IMR-90 (cell line): ENCODE data around the gene CALCOCO2. TPM values are rescaled to one million over a fixed set of nuclear protein-coding genes. Genes with fewer than 3 reads are reported as not detected.

ENCODE experiments used
- ATAC-seq: fragments of 200-7000 bp; cut with Tn5 transposase; 2 replicates; pipeline ENCODE4 v1.9.1; 2020; ENCODE audit warnings: low read depth, mild to moderate bottlenecking, moderate library complexity
- BruUV-seq: library from RNA; stranded (reverse); fragments of 400-500 nt; replicated peaks from 2 replicates; lab custom pipeline; 2021; lab: Mats Ljungman, UMichigan
- CTCF ChIA-PET: fragments of 300-600 bp; formaldehyde crosslinking; extraction: SDS; loops from one replicate; lab custom pipeline; 2021; ENCODE audit warnings: antibody characterized with exemption; lab: Yijun Ruan, JAX
- POLR2A ChIA-PET: fragments of 300-600 bp; sonication (Branson Sonifier 250); formaldehyde crosslinking; loops from one replicate; lab custom pipeline; 2022; ENCODE audit warnings: antibody characterized with exemption; ENCODE audit not compliant: unreplicated experiment; lab: Charles Lee
- DNase-seq: peaks from one replicate; pipeline ENCODE4 v3.0.0; 2013
- H2AFZ ChIP-seq: replicated peaks from 2 replicates; pipeline ENCODE3; 2013; ENCODE audit warnings: low read length, mild to moderate bottlenecking; ENCODE audit not compliant: poor library complexity
- H2AK5ac ChIP-seq: 2 replicates; pipeline ENCODE4 v1.6.1; 2013; ENCODE audit warnings: low read depth, low read length, inconsistent platforms
- H2AK9ac ChIP-seq: replicated peaks from 2 replicates; pipeline ENCODE3; 2013; ENCODE audit warnings: mild to moderate bottlenecking, low read depth, low read length, moderate library complexity; ENCODE audit not compliant: poor library complexity
- H2BK120ac ChIP-seq: 2 replicates; pipeline ENCODE4 v1.6.1; 2013; ENCODE audit warnings: low read depth, low read length, inconsistent platforms
- H2BK15ac ChIP-seq: 3 replicates; pipeline ENCODE4 v1.6.1; 2013; ENCODE audit warnings: low read depth, low read length, inconsistent platforms
- H2BK20ac ChIP-seq: 2 replicates; pipeline ENCODE4 v1.6.1; 2013; ENCODE audit warnings: low read depth, mild to moderate bottlenecking, inconsistent platforms, low read length, moderate library complexity
- H2BK5ac ChIP-seq: 2 replicates; pipeline ENCODE4 v1.6.1; 2013; ENCODE audit warnings: mild to moderate bottlenecking, low read depth, low read length, inconsistent platforms; ENCODE audit not compliant: poor library complexity, severe bottlenecking
- H3K14ac ChIP-seq: replicated peaks from 2 replicates; pipeline ENCODE4 v1.6.1; 2013; ENCODE audit warnings: low read depth, low read length, inconsistent platforms
- H3K18ac ChIP-seq: 2 replicates; pipeline ENCODE4 v1.6.1; 2013; ENCODE audit warnings: low read depth, low read length, control low read depth
- H3K23ac ChIP-seq: 2 replicates; pipeline ENCODE4 v1.6.1; 2013; ENCODE audit warnings: low read depth, low read length, inconsistent platforms
- H3K27ac ChIP-seq: 2 replicates; pipeline ENCODE4 v1.5.1; 2013; ENCODE audit warnings: mild to moderate bottlenecking, control low read depth, low read length; ENCODE audit not compliant: insufficient read depth
- H3K27me3 ChIP-seq: 2 replicates; pipeline ENCODE4 v1.6.1; 2013; ENCODE audit warnings: low read length; ENCODE audit not compliant: control insufficient read depth, insufficient read depth
- H3K36me3 ChIP-seq: 2 replicates; pipeline ENCODE4 v1.6.1; 2013; ENCODE audit warnings: low read length, mixed read lengths; ENCODE audit not compliant: control insufficient read depth, insufficient read depth
- H3K4ac ChIP-seq: 2 replicates; pipeline ENCODE4 v1.6.1; 2013; ENCODE audit warnings: low read depth, low read length, inconsistent platforms
- H3K4me1 ChIP-seq: 2 replicates; pipeline ENCODE4 v1.6.1; 2013; ENCODE audit warnings: low read length, mixed read lengths; ENCODE audit not compliant: control insufficient read depth, insufficient read depth
- H3K4me2 ChIP-seq: 2 replicates; pipeline ENCODE4 v1.6.1; 2013; ENCODE audit warnings: low read depth, mild to moderate bottlenecking, control low read depth, low read length, moderate library complexity
- H3K4me3 ChIP-seq: 2 replicates; pipeline ENCODE4 v1.5.1; 2013; ENCODE audit warnings: low read depth, mild to moderate bottlenecking, control low read depth, low read length, moderate library complexity; ENCODE audit not compliant: insufficient read depth
- H3K56ac ChIP-seq: 2 replicates; pipeline ENCODE4 v1.6.1; 2013; ENCODE audit warnings: low read length, inconsistent platforms; ENCODE audit not compliant: insufficient read depth; ENCODE audit errors: extremely low read depth
- H3K79me1 ChIP-seq, 2 experiments: 2 replicates each; pipeline ENCODE4 v1.6.1; 2013; ENCODE audit warnings: low read length in 2 of 2, inconsistent platforms in 1 of 2, low read depth in 1 of 2
- H3K9ac ChIP-seq: 2 replicates; pipeline ENCODE4 v1.6.1; 2013; ENCODE audit warnings: low read depth, low read length, control low read depth
- H3K9me1 ChIP-seq: 2 replicates; pipeline ENCODE4 v1.6.1; 2013; ENCODE audit warnings: low read length, inconsistent platforms; ENCODE audit not compliant: insufficient read depth
- H3K9me3 ChIP-seq: 2 replicates; pipeline ENCODE4 v1.6.1; 2013; ENCODE audit warnings: low read length; ENCODE audit not compliant: control insufficient read depth, insufficient read depth
- H4K20me1 ChIP-seq: 2 replicates; pipeline ENCODE4 v1.6.1; 2013; ENCODE audit warnings: low read length, inconsistent platforms; ENCODE audit not compliant: insufficient read depth
- H4K5ac ChIP-seq: 2 replicates; pipeline ENCODE4 v1.6.1; 2013; ENCODE audit warnings: mild to moderate bottlenecking, low read depth, low read length, control low read depth
- H4K8ac ChIP-seq, 2 experiments: 2 replicates each; pipeline ENCODE4 v1.6.1; 2013; ENCODE audit warnings: low read depth in 2 of 2, low read length in 2 of 2, control low read depth in 1 of 2, inconsistent platforms in 1 of 2
- H4K91ac ChIP-seq: 2 replicates; pipeline ENCODE4 v1.6.1; 2013; ENCODE audit warnings: low read depth, low read length, inconsistent platforms; ENCODE audit not compliant: insufficient read depth
- CEBPB ChIP-seq: IDR thresholded peaks from 2 replicates; pipeline ENCODE4 v1.6.1; 2012; ENCODE audit warnings: low read depth, low read length, improper control_type of control experiment
- POLR2A ChIP-seq: IDR thresholded peaks from 2 replicates; pipeline ENCODE4 v1.6.1; 2012; ENCODE audit warnings: mild to moderate bottlenecking, low read depth, low read length
- RCOR1 ChIP-seq: IDR thresholded peaks from 2 replicates; pipeline ENCODE4 v1.6.1; 2012; ENCODE audit warnings: mild to moderate bottlenecking, low read length, improper control_type of control experiment; ENCODE audit not compliant: insufficient replicate concordance
- WGBS, 2 experiments: methylation state at CpG; one replicate each; pipeline versions ENCODE4 v1.1.5 to v1.1.7; 2013; ENCODE audit warnings: missing lambda C conversion rate in 2 of 2; ENCODE audit not compliant: insufficient read length in 1 of 2; ENCODE audit errors: extremely low coverage in 2 of 2; 5-methylcytosine and 5-hydroxymethylcytosine counted together
- dilution Hi-C: fragments of 300-500 bp; cut with HindIII; formaldehyde crosslinking; loops from one replicate; pipeline ENCODE4 v1.14.3; 2018; ENCODE audit warnings: low sequenced_read_pairs; ENCODE audit not compliant: unreplicated experiment
- in situ Hi-C: fragments of 300-500 bp; cut with MboI; formaldehyde crosslinking; loops from 3 replicates; pipeline ENCODE4 v1.14.3; 2019; ENCODE audit warnings: low sequenced_read_pairs, inconsistent platforms, mixed read lengths
- intact Hi-C: fragments of 100-400 bp; cut with micrococcal nuclease; formaldehyde crosslinking; loops from 2 replicates; pipeline ENCODE4 v1.10.0; 2022
- polyA plus RNA-seq, 3 experiments: library from polyadenylated mRNA; depleted of rRNA; stranded (reverse); fragments of >200 nt; gene quantifications; 2 replicates each; pipeline ENCODE4 v1.2.3, GENCODE V29; 2012; ENCODE audit warnings: low replicate concordance in 1 of 3
- total RNA-seq: library from RNA; depleted of rRNA; stranded (reverse); fragments of >200 nt; gene quantifications from 2 replicates; pipeline ENCODE4 v1.2.3, GENCODE V29; 2012

CALCOCO2 gene
- total and polyA plus RNA-seq, 2 of the 4 experiments (the other 2 are of a cell fraction): 35.9 to 53.4 TPM

DNA sequence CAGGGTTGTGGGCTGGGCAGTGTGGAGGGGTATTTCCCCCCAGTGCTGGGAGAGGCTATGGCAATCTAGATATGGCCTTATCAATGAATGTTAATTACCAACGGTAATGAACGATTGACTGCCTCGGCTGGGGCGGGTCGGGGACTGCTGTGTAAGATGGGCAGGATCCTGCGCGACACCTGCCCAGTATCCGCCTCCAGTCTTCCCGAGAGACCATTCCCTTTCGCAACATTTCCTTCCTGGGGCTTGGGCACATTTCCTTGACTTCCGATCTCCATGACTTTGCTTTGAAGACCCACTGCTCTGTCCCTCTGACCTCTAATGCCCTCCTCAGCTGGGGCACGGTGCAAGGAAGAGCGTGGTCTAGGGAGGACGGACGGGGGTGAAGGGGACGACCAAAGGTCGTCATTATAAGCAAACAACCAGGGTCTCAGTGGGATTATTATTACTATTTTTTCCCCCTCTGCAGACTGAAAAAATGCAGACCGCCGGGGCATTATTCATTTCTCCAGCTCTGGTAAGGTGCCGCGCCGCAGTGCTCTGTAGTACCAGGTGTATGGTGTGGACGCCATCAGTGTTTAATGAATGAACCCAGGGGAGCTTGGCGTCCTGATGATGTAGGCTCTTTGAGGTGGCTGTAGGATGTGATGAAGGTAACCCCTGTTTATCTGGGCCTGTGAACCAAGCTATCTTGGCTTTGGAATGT, 62.3 kb downstream of the CALCOCO2 start:
- peak; percentile 70 for TF ChIP-seq CEBPB
- no peak for TF ChIP-seq RCOR1
- TF ChIP-seq POLR2A: no peak
- H3K4me3 ChIP-seq: peak overlapping the region; percentile 59
- H3K27ac ChIP-seq: peak overlapping the region; percentile 34
- peaks cover 1% of the 10 kb centered on the region; the same call in 1 of the 2 replicates for H3K4me1 ChIP-seq
- H3K14ac ChIP-seq: peak overlapping the region; percentile 87
- H3K56ac ChIP-seq: peak overlapping the region; percentile 46
- peak overlapping the region; percentile 100 for H2AK9ac ChIP-seq
- no CpG with 5 or more reads among the region's 24 CpGs for WGBS, 2 experiments
- no peak overlapping the region for H2BK20ac ChIP-seq
- H3K9ac ChIP-seq: peak overlapping the region; percentile 48
- intact Hi-C loops (no loop called here), in situ Hi-C loops (no loop called here), dilution Hi-C loops (no loop called here)
- H2BK15ac ChIP-seq: no peak overlapping the region
- 0 out of 2 replicates have a peak overlapping the region, but pooled peaks have one; percentile 16 for H4K5ac ChIP-seq
- ChIA-PET CTCF (interaction anchor here (1.0 kb wide), 1 partner anchor 14 kb away, joined by 3 read pairs; no protein-coding TSS in a partner anchor), POLR2A (interaction anchor here (1.0 kb wide), 1 partner anchor 12 kb away, joined by 3 read pairs; no protein-coding TSS in a partner anchor)
- DNase-seq: no peak
- H3K36me3 ChIP-seq: peaks cover 11% of the 10 kb centered on the region
- peaks cover 18 to 26% of the 10 kb centered on the region in 2 experiments; a peak in 3 of 4 replicates for H3K79me1 ChIP-seq
- H3K9me1 ChIP-seq: no peaks in the 10 kb centered on the region; the same call in 1 of the 2 replicates
- H3K27me3 ChIP-seq: no peaks in the 10 kb centered on the region
- peak overlapping the region; percentile 45 for H4K91ac ChIP-seq
- peak overlapping the region; percentile 95 for H2AK5ac ChIP-seq
- no peaks in the 10 kb centered on the region for H3K9me3 ChIP-seq
- no peak; the same call in 1 of the 2 replicates for ATAC-seq
- peak overlapping the region; percentile 52 to 90; a peak in 3 of 4 replicates for H4K8ac ChIP-seq
- peak overlapping the region; percentile 6 for H2BK5ac ChIP-seq
- H3K23ac ChIP-seq: peak overlapping the region; percentile 86
- H4K20me1 ChIP-seq: no peaks in the 10 kb centered on the region
- H3K4me2 ChIP-seq: peak overlapping the region; percentile 91
- peak overlapping the region; percentile 99 for H2AFZ ChIP-seq
- H2BK120ac ChIP-seq: no peak overlapping the region
- H3K4ac ChIP-seq: peak overlapping the region; percentile 90
- H3K18ac ChIP-seq: no peak overlapping the region
- BruUV-seq: no TSS peak
